Activated CD4-positive, alpha-beta T cell treated with anti-CD3 and anti-CD28 coated beads for 36 hours (primary cell): ENCODE results near the gene RAC2. TPM values are rescaled to one million over a fixed set of nuclear protein-coding genes. Genes with fewer than 3 reads are reported as not detected.

Experiments
- ATAC-seq: fragments of 200-7000 bp; cut with Tn5 transposase; one replicate; pipeline ENCODE4 v1.10.0; 2021; ENCODE audit warnings: mild to moderate bottlenecking, moderate library complexity
- CTCF ChIA-PET: fragments of 350-600 bp; sonication (Branson Sonifier 250); formaldehyde crosslinking; loops from one replicate; lab custom pipeline; 2021; ENCODE audit warnings: antibody characterized with exemption; lab: Charles Lee
- POLR2A ChIA-PET: fragments of 350-600 bp; sonication (Branson Sonifier 250); formaldehyde crosslinking; loops from one replicate; lab custom pipeline; 2021; ENCODE audit warnings: antibody characterized with exemption, inconsistent platforms; lab: Charles Lee
- DNase-seq: peaks from one replicate; pipeline ENCODE4 v3.0.0-alpha.2; 2020
- H3K27ac Mint-ChIP-seq: one replicate; pipeline ENCODE4 v1.8.0; 2021; ENCODE audit warnings: mixed read lengths
- H3K27me3 Mint-ChIP-seq: one replicate; pipeline ENCODE4 v1.8.0; 2021; ENCODE audit warnings: mixed read lengths
- H3K36me3 Mint-ChIP-seq: one replicate; pipeline ENCODE4 v1.8.0; 2021; ENCODE audit warnings: low read depth, mixed read lengths
- H3K4me1 Mint-ChIP-seq: one replicate; pipeline ENCODE4 v1.8.0; 2021; ENCODE audit warnings: mixed read lengths
- H3K4me3 Mint-ChIP-seq: one replicate; pipeline ENCODE4 v1.8.0; 2021; ENCODE audit warnings: mild to moderate bottlenecking, moderate library complexity, mixed read lengths
- H3K9me3 Mint-ChIP-seq: one replicate; pipeline ENCODE4 v1.8.0; 2021; ENCODE audit warnings: low read depth, mixed read lengths
- intact Hi-C, 2 experiments: fragments of 100-400 bp; cut with DNase I in 1 of 2; cut with micrococcal nuclease in 1 of 2; formaldehyde crosslinking; loops; one replicate each; pipeline versions ENCODE4 v1.14.2 to v1.15.1; 2022 to 2024; cut with DNase I, micrococcal nuclease
- total RNA-seq, 2 experiments: library from RNA; stranded (reverse); gene quantifications; one replicate each; pipeline ENCODE4 v1.2.3, GENCODE V29; 2021

RAC2 gene
- 100 to 1,000 TPM; 692 to 930 TPM for total RNA-seq

GRCh38 chr22:37244114-37244921 is at the start of gene RAC2:
RAC2 (minus strand) TSS chr22:37244269; CDS start chr22:37244148, 121 bp downstream.
- peak within 1 kb of the TSS; percentile 94 for H3K27ac Mint-ChIP-seq
- POLR2A ChIA-PET = interaction anchor here (0.6 to 5.3 kb wide), 2 partner anchors 10 to 14 kb away, joined by 3 to 55 read pairs; no protein-coding TSS in a partner anchor
- H3K36me3 Mint-ChIP-seq = peaks cover 47% of the 10 kb centered on the region
- intact Hi-C loops = loop anchor here (1.0 to 10.0 kb wide), 5 partner anchors 82 to 880 kb away; partner anchors contain the start of genes GCAT (in 1 of the 2) and LGALS1 (in 1 of the 2)
- H3K27me3 Mint-ChIP-seq = no peaks in the 10 kb centered on the region
- peaks cover 47% of the 10 kb centered on the region for H3K4me1 Mint-ChIP-seq
- H3K4me3 Mint-ChIP-seq = peak within 1 kb of the TSS; percentile 92
- ATAC-seq (peak; percentile 60), DNase-seq (peak; percentile 97)
- H3K9me3 Mint-ChIP-seq = no peaks in the 10 kb centered on the region
- CTCF ChIA-PET = interaction anchor here (0.5 to 16.2 kb wide), 17 partner anchors 9 to 544 kb away, joined by 3 to 187 read pairs (median 4); no protein-coding TSS in a partner anchor

- ATAC-seq = no peak
- Mint-ChIP-seq H3K36me3 (peaks cover 29% of the 10 kb centered on the region), H3K27me3 (no peaks in the 10 kb centered on the region), H3K27ac (peak overlapping the region; percentile 12), H3K9me3 (no peaks in the 10 kb centered on the region), H3K4me1 (peaks cover 53% of the 10 kb centered on the region), H3K4me3 (no peak overlapping the region)
- CTCF ChIA-PET = interaction anchor here (1.7 kb wide), 1 partner anchor 7 kb away, joined by 5 read pairs; no protein-coding TSS in a partner anchor
- intact Hi-C loops = no loop called here
- DNase-seq = no peak
- POLR2A ChIA-PET = no interaction called here
Observed at GRCh38 chr22:37293172-37293571, 49.1 kb upstream of the RAC2 start.

GRCh38 chr22:37292641-37293040 is 48.6 kb upstream of the RAC2 start:
- DNase-seq = no peak
- no peak for ATAC-seq
- Mint-ChIP-seq H3K27me3 (no peaks in the 10 kb centered on the region), H3K4me3 (no peak overlapping the region), H3K36me3 (peaks cover 29% of the 10 kb centered on the region), H3K9me3 (no peaks in the 10 kb centered on the region), H3K27ac (peak overlapping the region; percentile 12), H3K4me1 (peaks cover 54% of the 10 kb centered on the region)
- ChIA-PET POLR2A (no interaction called here), CTCF (interaction anchor here (1.7 kb wide), 1 partner anchor 8 kb away, joined by 5 read pairs; no protein-coding TSS in a partner anchor)
- intact Hi-C loops = no loop called here

- CTCF ChIA-PET = interaction anchor here (0.9 to 1.7 kb wide), 2 partner anchors 9 to 10 kb away, joined by 3 to 5 read pairs; no protein-coding TSS in a partner anchor
Observed at GRCh38 chr22:37291559-37292298, 47.7 kb upstream of the RAC2 start.

GRCh38 chr22:37290737-37291136 is 46.7 kb upstream of the RAC2 start:
- POLR2A ChIA-PET = no interaction called here
- H3K4me3 Mint-ChIP-seq = no peak overlapping the region
- intact Hi-C loops = no loop called here
- H3K4me1 Mint-ChIP-seq = peaks cover 74% of the 10 kb centered on the region
- peak overlapping the region; percentile 63 for H3K27ac Mint-ChIP-seq
- CTCF ChIA-PET = interaction anchor here (0.7 to 0.9 kb wide), 2 partner anchors 11 to 23 kb away, joined by 3 to 5 read pairs; no protein-coding TSS in a partner anchor
- DNase-seq = no peak
- no peaks in the 10 kb centered on the region for H3K9me3 Mint-ChIP-seq
- no peaks in the 10 kb centered on the region for H3K27me3 Mint-ChIP-seq
- ATAC-seq = no peak
- peaks cover 26% of the 10 kb centered on the region for H3K36me3 Mint-ChIP-seq

More at GRCh38 chr22:37291559-37292298, 47.7 kb upstream of the RAC2 start:
- H3K36me3 Mint-ChIP-seq = peaks cover 28% of the 10 kb centered on the region
- intact Hi-C loops = no loop called here
- DNase-seq (no peak), ATAC-seq (peak; percentile 31)
- peaks cover 64% of the 10 kb centered on the region for H3K4me1 Mint-ChIP-seq
- no peak overlapping the region for H3K4me3 Mint-ChIP-seq
- H3K9me3 Mint-ChIP-seq = no peaks in the 10 kb centered on the region
- POLR2A ChIA-PET = no interaction called here
- H3K27me3 Mint-ChIP-seq = no peaks in the 10 kb centered on the region
- peak overlapping the region; percentile 63 for H3K27ac Mint-ChIP-seq

GRCh38 chr22:37289156-37289735 is 45.2 kb upstream of the RAC2 start:
- no peak for DNase-seq
- no peaks in the 10 kb centered on the region for H3K27me3 Mint-ChIP-seq
- intact Hi-C loops = no loop called here
- no peaks in the 10 kb centered on the region for H3K9me3 Mint-ChIP-seq
- H3K4me3 Mint-ChIP-seq = no peak overlapping the region
- peaks cover 27% of the 10 kb centered on the region for H3K36me3 Mint-ChIP-seq
- H3K4me1 Mint-ChIP-seq = peaks cover 72% of the 10 kb centered on the region
- POLR2A ChIA-PET = interaction anchor here (0.8 kb wide), 1 partner anchor 10 kb away, joined by 3 read pairs; no protein-coding TSS in a partner anchor
- peak; percentile 20 for ATAC-seq
- CTCF ChIA-PET = interaction anchor here (0.5 to 1.3 kb wide), 4 partner anchors 12 to 244 kb away, joined by 3 to 4 read pairs (median 3); no protein-coding TSS in a partner anchor
- peak overlapping the region; percentile 62 for H3K27ac Mint-ChIP-seq

GRCh38 chr22:37288521-37288920 is 44.5 kb upstream of the RAC2 start:
- Mint-ChIP-seq H3K9me3 (no peaks in the 10 kb centered on the region), H3K27me3 (no peaks in the 10 kb centered on the region), H3K36me3 (peaks cover 27% of the 10 kb centered on the region), H3K27ac (peak overlapping the region; percentile 62), H3K4me3 (no peak overlapping the region), H3K4me1 (peaks cover 74% of the 10 kb centered on the region)
- intact Hi-C loops = no loop called here
- no peak for ATAC-seq
- POLR2A ChIA-PET = no interaction called here
- DNase-seq = no peak
- CTCF ChIA-PET = interaction anchor here (0.6 kb wide), 1 partner anchor 125 kb away, joined by 3 read pairs; no protein-coding TSS in a partner anchor

GRCh38 chr22:37287550-37287951 is 43.5 kb upstream of the RAC2 start:
- Mint-ChIP-seq H3K4me3 (no peak overlapping the region), H3K27ac (peak overlapping the region; percentile 80), H3K4me1 (peaks cover 80% of the 10 kb centered on the region), H3K9me3 (no peaks in the 10 kb centered on the region), H3K27me3 (no peaks in the 10 kb centered on the region), H3K36me3 (peaks cover 21% of the 10 kb centered on the region)
- intact Hi-C loops = no loop called here
- DNase-seq (peak; percentile 49), ATAC-seq (peak; percentile 45)
- ChIA-PET POLR2A (interaction anchor here (1.5 kb wide), 1 partner anchor 17 kb away, joined by 6 read pairs; no protein-coding TSS in a partner anchor), CTCF (interaction anchor here (1.3 kb wide), 1 partner anchor 58 kb away, joined by 3 read pairs; no protein-coding TSS in a partner anchor)

- H3K4me1 Mint-ChIP-seq = peaks cover 80% of the 10 kb centered on the region
- H3K36me3 Mint-ChIP-seq = peaks cover 7% of the 10 kb centered on the region
- CTCF ChIA-PET = interaction anchor here (0.6 to 1.3 kb wide), 4 partner anchors 15 to 923 kb away, joined by 3 read pairs; no protein-coding TSS in a partner anchor
- DNase-seq (no peak), ATAC-seq (no peak)
- no peak overlapping the region for H3K4me3 Mint-ChIP-seq
- POLR2A ChIA-PET = interaction anchor here (0.7 to 1.5 kb wide), 3 partner anchors 14 to 96 kb away, joined by 3 to 6 read pairs (median 3); no protein-coding TSS in a partner anchor
- peak overlapping the region; percentile 44 for H3K27ac Mint-ChIP-seq
- no peaks in the 10 kb centered on the region for H3K27me3 Mint-ChIP-seq
- intact Hi-C loops = loop anchor here in 1 of 2 experiments (1.0 kb wide), 1 partner anchor 14 kb away; no protein-coding TSS in a partner anchor
- no peaks in the 10 kb centered on the region for H3K9me3 Mint-ChIP-seq
Observed at GRCh38 chr22:37285937-37286336, 41.9 kb upstream of the RAC2 start.

GRCh38 chr22:37284805-37285355 is 40.8 kb upstream of the RAC2 start:
- intact Hi-C loops = loop anchor here in 1 of 2 experiments (1.0 kb wide), 1 partner anchor 15 kb away; no protein-coding TSS in a partner anchor
- Mint-ChIP-seq H3K4me3 (peak overlapping the region; percentile 82), H3K27me3 (no peaks in the 10 kb centered on the region), H3K4me1 (peaks cover 74% of the 10 kb centered on the region), H3K27ac (peak overlapping the region; percentile 98), H3K36me3 (peaks cover 7% of the 10 kb centered on the region), H3K9me3 (no peaks in the 10 kb centered on the region)
- ATAC-seq (peak; percentile 4), DNase-seq (peak; percentile 61)
- CTCF ChIA-PET = interaction anchor here (0.7 to 1.3 kb wide), 8 partner anchors 9 to 740 kb away, joined by 3 to 4 read pairs (median 3); no protein-coding TSS in a partner anchor
- POLR2A ChIA-PET = interaction anchor here (1.5 kb wide), 1 partner anchor 15 kb away, joined by 3 read pairs; no protein-coding TSS in a partner anchor
